Measurements from ENCODE around the gene A4GALT. TPM values are rescaled to one million over a fixed set of nuclear protein-coding genes. Genes with fewer than 3 reads are reported as not detected.
"Not testable (repeated sequence)": the region's sequence is repeated elsewhere in the genome, so short reads cannot be mapped to it uniquely, and the experiment has no call there.

Gene A4GALT
- polyA plus RNA-seq, 3 donors: 5.3 to 55.2 (median 36.4) TPM

GRCh38 chr22:42670921-42671709 is 49.6 kb downstream of the A4GALT start:
- 56 to 74% (median 63%) methylated on average over 19 of the region's 19 CpGs for WGBS, 3 donors
- H3K27ac ChIP-seq (ENCODE audit: low read depth, low read length): no peak overlapping the region

GRCh38 chr22:42670046-42670445 is 50.6 kb downstream of the A4GALT start:
- H3K27ac ChIP-seq (ENCODE audit: low read depth, low read length): no peak overlapping the region
- WGBS, 3 donors: 81 to 82% (median 82%) methylated on average over 4 of the region's 4 CpGs

GRCh38 chr22:42666393-42666792 is 54.3 kb downstream of the A4GALT start:
- 86 to 94% (median 91%) methylated on average over 3 of the region's 3 CpGs for WGBS, 3 donors
- H3K27ac ChIP-seq (ENCODE audit: low read depth, low read length): not testable (repeated sequence)

- H3K27ac ChIP-seq (ENCODE audit: low read depth, low read length): no peak overlapping the region
Observed at GRCh38 chr22:42664976-42665831, 55.5 kb downstream of the A4GALT start.

GRCh38 chr22:42661985-42662831 is 58.5 kb downstream of the A4GALT start:
- H3K27ac ChIP-seq (ENCODE audit: low read depth, low read length): no peak overlapping the region
- 3 to 4% (median 4%) methylated on average over 58 to 68 of the region's 68 CpGs for WGBS, 3 donors

More at GRCh38 chr22:42664976-42665831, 55.5 kb downstream of the A4GALT start:
- 70 to 76% (median 75%) methylated on average over 11 of the region's 11 CpGs for WGBS, 3 donors

- 93 to 94% (median 94%) methylated on average over 8 of the region's 8 CpGs for WGBS, 3 donors
Observed at GRCh38 chr22:42656578-42656977, 64.1 kb downstream of the A4GALT start.

GRCh38 chr22:42655693-42656092 is 65.0 kb downstream of the A4GALT start:
- WGBS, 3 donors: 63 to 76% (median 71%) methylated on average over 9 of the region's 9 CpGs
- no peak overlapping the region for H3K27ac ChIP-seq (ENCODE audit: low read depth, low read length)

More at GRCh38 chr22:42656578-42656977, 64.1 kb downstream of the A4GALT start:
- H3K27ac ChIP-seq (ENCODE audit: low read depth, low read length): no peak overlapping the region

- H3K27ac ChIP-seq (ENCODE audit: low read depth, low read length): no peak overlapping the region
- 82 to 88% (median 84%) methylated on average over 7 of the region's 7 CpGs for WGBS, 3 donors
Observed at GRCh38 chr22:42654436-42655073, 66.1 kb downstream of the A4GALT start.

GRCh38 chr22:42653999-42654398 is 66.7 kb downstream of the A4GALT start:
- H3K27ac ChIP-seq (ENCODE audit: low read depth, low read length): no peak overlapping the region
- WGBS, 3 donors: 77 to 89% (median 83%) methylated on average over 4 of the region's 4 CpGs

- no peak overlapping the region for H3K27ac ChIP-seq (ENCODE audit: low read depth, low read length)
- WGBS, 3 donors: 79 to 87% (median 85%) methylated on average over 7 of the region's 7 CpGs
Observed at GRCh38 chr22:42651134-42651533, 69.5 kb downstream of the A4GALT start.

- WGBS, 3 donors: 8 to 17% (median 8%) methylated on average over 38 to 80 of the region's 81 CpGs
- peak within 1 kb of the TSS; percentile 6 for H3K27ac ChIP-seq (ENCODE audit: low read depth, low read length)
Observed at GRCh38 chr22:42649246-42650099, 71.2 kb downstream of the A4GALT start, which contains the start of gene CYB5R3. CYB5R3 (minus strand) TSS chr22:42649392; CDS start chr22:42649315, 77 bp downstream.

- H3K27ac ChIP-seq (ENCODE audit: low read depth, low read length): no peak overlapping the region
- WGBS, 3 donors: 1 to 3% (median 2%) methylated on average over 37 to 49 of the region's 49 CpGs
Observed at GRCh38 chr22:42648368-42649245, 72.1 kb downstream of the A4GALT start.

- H3K27ac ChIP-seq (ENCODE audit: low read depth, low read length): no peak overlapping the region
- WGBS, 3 donors: 31 to 61% (median 59%) methylated on average over 4 of the region's 4 CpGs
Observed at GRCh38 chr22:42648017-42648367, 72.7 kb downstream of the A4GALT start.

GRCh38 chr22:42646569-42647525 is 73.8 kb downstream of the A4GALT start:
- WGBS, 3 donors: 22 to 38% (median 32%) methylated on average over 16 of the region's 16 CpGs
- peak overlapping the region; percentile 29 for H3K27ac ChIP-seq (ENCODE audit: low read depth, low read length)

- WGBS, 3 donors: 29 to 62% (median 52%) methylated on average over 13 of the region's 13 CpGs
Observed at GRCh38 chr22:42645938-42646568, 74.6 kb downstream of the A4GALT start.

More at GRCh38 chr22:42645938-42646568, 74.6 kb downstream of the A4GALT start:
- no peak overlapping the region for H3K27ac ChIP-seq (ENCODE audit: low read depth, low read length)

Measured in adipose tissue (tissue), 3 donors.